Activated CD8-positive, alpha-beta T cell treated with anti-CD3 and anti-CD28 coated beads for 36 hours (primary cell): ENCODE results near the gene RPL41. TPM values are rescaled to one million over a fixed set of nuclear protein-coding genes. Genes with fewer than 3 reads are reported as not detected.
"Not testable (repeated sequence)": the region's sequence is repeated elsewhere in the genome, so short reads cannot be mapped to it uniquely, and the experiment has no call there.

ENCODE experiments used
- ATAC-seq: fragments of 200-7000 bp; cut with Tn5 transposase; one replicate; pipeline ENCODE4 v1.10.0; 2021; ENCODE audit warnings: mild to moderate bottlenecking, moderate library complexity
- CTCF ChIA-PET: fragments of 350-600 bp; sonication (Branson Sonifier 250); formaldehyde crosslinking; loops from one replicate; lab custom pipeline; 2021; ENCODE audit warnings: antibody characterized with exemption; lab: Charles Lee
- POLR2A ChIA-PET: fragments of 350-600 bp; sonication (Branson Sonifier 250); formaldehyde crosslinking; loops from one replicate; lab custom pipeline; 2021; ENCODE audit warnings: antibody characterized with exemption; lab: Charles Lee
- DNase-seq: peaks from one replicate; pipeline ENCODE4 v3.0.0-alpha.2; 2020
- H3K27ac Mint-ChIP-seq: one replicate; pipeline ENCODE4 v1.8.0; 2021; ENCODE audit warnings: mild to moderate bottlenecking, mixed read lengths
- H3K27me3 Mint-ChIP-seq: one replicate; pipeline ENCODE4 v1.8.0; 2021; ENCODE audit warnings: mixed read lengths
- H3K36me3 Mint-ChIP-seq: one replicate; pipeline ENCODE4 v1.8.0; 2021; ENCODE audit warnings: low read depth, mixed read lengths
- H3K4me1 Mint-ChIP-seq: one replicate; pipeline ENCODE4 v1.8.0; 2021; ENCODE audit warnings: low read depth, mixed read lengths
- H3K4me3 Mint-ChIP-seq: one replicate; pipeline ENCODE4 v1.8.0; 2021; ENCODE audit warnings: mild to moderate bottlenecking, moderate library complexity, mixed read lengths
- H3K9me3 Mint-ChIP-seq: one replicate; pipeline ENCODE4 v1.8.0; 2021; ENCODE audit warnings: mixed read lengths
- CTCF ChIP-seq: fragments of 200-600 bp; IDR thresholded peaks from one replicate; pipeline ENCODE4 v1.8.0; 2022; ENCODE audit warnings: antibody characterized with exemption, mild to moderate bottlenecking
- intact Hi-C: fragments of 100-400 bp; cut with micrococcal nuclease; formaldehyde crosslinking; loops from one replicate; pipeline ENCODE4 v1.10.0; 2022
- total RNA-seq, 2 experiments: library from RNA; stranded (reverse); gene quantifications; one replicate each; pipeline ENCODE4 v1.2.3, GENCODE V29; 2021

The RPL41 gene
- 1,000 to 10,000 TPM; 5,401 to 5,452 TPM for total RNA-seq

GRCh38 chr12:56116267-56117081 is at the start of gene RPL41:
RPL41 (plus strand) TSS chr12:56116633.
- intact Hi-C loops, result loop anchor here (5.0 kb wide), 2 partner anchors 36 to 74 kb away; partner anchors contain the start of genes MYL6B and RPS26
- POLR2A ChIA-PET, result interaction anchor here (0.6 to 5.9 kb wide), 21 partner anchors 8 to 1836 kb away, joined by 3 to 162 read pairs (median 7); partner anchors contain the start of genes ANKRD52, BAZ2A, CBX5 and CD63
- no peak for TF ChIP-seq CTCF
- Mint-ChIP-seq H3K27ac (peak within 1 kb of the TSS; percentile 100), H3K36me3 (peaks cover 58% of the 10 kb centered on the region), H3K4me1 (peaks cover 23% of the 10 kb centered on the region), H3K9me3 (no peaks in the 10 kb centered on the region), H3K4me3 (peak within 1 kb of the TSS; percentile 89), H3K27me3 (no peaks in the 10 kb centered on the region)
- ATAC-seq, result peak; percentile 54
- peak; percentile 97 for DNase-seq
- CTCF ChIA-PET, result interaction anchor here (0.7 to 5.3 kb wide), 9 partner anchors 12 to 106 kb away, joined by 3 to 57 read pairs (median 9); partner anchors contain the start of genes ESYT1, MYL6B, PA2G4 and SMARCC2

- H3K27ac Mint-ChIP-seq, result no peak overlapping the region
- ChIA-PET POLR2A (no interaction called here), CTCF (interaction anchor here (0.7 to 1.8 kb wide), 2 partner anchors 14 to 74 kb away, joined by 3 to 4 read pairs; partner anchors contain the start of gene SUOX)
- no peaks in the 10 kb centered on the region for H3K36me3 Mint-ChIP-seq
- H3K9me3 Mint-ChIP-seq, result no peaks in the 10 kb centered on the region
- no peak overlapping the region for H3K4me3 Mint-ChIP-seq
- ATAC-seq (no peak), DNase-seq (no peak)
- H3K27me3 Mint-ChIP-seq, result no peaks in the 10 kb centered on the region
- intact Hi-C loops, result no loop called here
- TF ChIP-seq CTCF, result no peak
- peaks cover 4% of the 10 kb centered on the region for H3K4me1 Mint-ChIP-seq
These were observed 44.8 kb upstream of the RPL41 start for GRCh38 chr12:56071648-56072047.

- no peak for DNase-seq
- no peak for TF ChIP-seq CTCF
- Mint-ChIP-seq H3K4me3 (no peak overlapping the region), H3K27ac (no peak overlapping the region), H3K27me3 (no peaks in the 10 kb centered on the region), H3K9me3 (no peaks in the 10 kb centered on the region), H3K4me1 (no peaks in the 10 kb centered on the region), H3K36me3 (no peaks in the 10 kb centered on the region)
- intact Hi-C loops, result no loop called here
- CTCF ChIA-PET, result interaction anchor here (0.7 to 1.1 kb wide), 3 partner anchors 11 to 78 kb away, joined by 3 to 6 read pairs (median 5); no protein-coding TSS in a partner anchor
- ATAC-seq, result no peak
- POLR2A ChIA-PET, result interaction anchor here (1.0 to 1.2 kb wide), 2 partner anchors 29 to 30 kb away, joined by 3 read pairs; partner anchors contain the start of gene PA2G4
These were observed 42.0 kb upstream of the RPL41 start for GRCh38 chr12:56074396-56074795.

- CTCF ChIA-PET, result interaction anchor here (1.2 to 2.1 kb wide), 4 partner anchors 17 to 82 kb away, joined by 3 to 6 read pairs (median 4); no protein-coding TSS in a partner anchor
- ATAC-seq, DNase-seq, POLR2A ChIA-PET, H3K36me3 Mint-ChIP-seq, intact Hi-C loops, H3K27ac Mint-ChIP-seq, H3K27me3 Mint-ChIP-seq, H3K9me3 Mint-ChIP-seq, H3K4me3 Mint-ChIP-seq: not testable (repeated sequence)
- peaks cover 14% of the 10 kb centered on the region for H3K4me1 Mint-ChIP-seq
These were observed 38.5 kb upstream of the RPL41 start for GRCh38 chr12:56077966-56078365.

GRCh38 chr12:56078427-56078826 is 38.0 kb upstream of the RPL41 start:
- Mint-ChIP-seq H3K36me3 (no peaks in the 10 kb centered on the region), H3K27ac (no peak overlapping the region), H3K9me3 (no peaks in the 10 kb centered on the region), H3K4me1 (peaks cover 14% of the 10 kb centered on the region), H3K4me3 (peak overlapping the region; percentile 72), H3K27me3 (peaks cover 8% of the 10 kb centered on the region)
- ChIA-PET POLR2A (interaction anchor here (0.6 to 2.5 kb wide), 4 partner anchors 18 to 60 kb away, joined by 3 to 21 read pairs (median 4); partner anchors contain the start of genes PA2G4 and ZC3H10), CTCF (interaction anchor here (1.0 to 2.1 kb wide), 9 partner anchors 10 to 32 kb away, joined by 3 to 7 read pairs (median 5); partner anchors contain the start of gene PA2G4)
- ATAC-seq, result no peak
- intact Hi-C loops, result no loop called here
- TF ChIP-seq CTCF, result no peak
- DNase-seq, result no peak
